GM13976 (cell line): ENCODE results near the gene HRAS.

Experiments
- DNase-seq: peaks from one replicate; pipeline ENCODE4 v3.0.0; 2012; ENCODE audit warnings: low spot score
- CTCF ChIP-seq: IDR thresholded peaks from 2 replicates; pipeline ENCODE4 v1.5.1; 2012; ENCODE audit warnings: borderline replicate concordance, mild to moderate bottlenecking; ENCODE audit not compliant: insufficient read depth; ENCODE audit errors: extremely low read depth, missing control alignments, control extremely low read depth
- in situ Hi-C: fragments of 300-500 bp; cut with MboI; formaldehyde crosslinking; loops from one replicate; pipeline ENCODE4 v1.12.0; 2022; ENCODE audit warnings: low sequenced_read_pairs, mixed read lengths, inconsistent platforms; ENCODE audit not compliant: unreplicated experiment

HRAS gene

GRCh38 chr11:532986-533585 is 2.3 kb downstream of the HRAS start:
- in situ Hi-C loops: no loop called here
- no peak for TF ChIP-seq CTCF
- no peak for DNase-seq

DNA sequence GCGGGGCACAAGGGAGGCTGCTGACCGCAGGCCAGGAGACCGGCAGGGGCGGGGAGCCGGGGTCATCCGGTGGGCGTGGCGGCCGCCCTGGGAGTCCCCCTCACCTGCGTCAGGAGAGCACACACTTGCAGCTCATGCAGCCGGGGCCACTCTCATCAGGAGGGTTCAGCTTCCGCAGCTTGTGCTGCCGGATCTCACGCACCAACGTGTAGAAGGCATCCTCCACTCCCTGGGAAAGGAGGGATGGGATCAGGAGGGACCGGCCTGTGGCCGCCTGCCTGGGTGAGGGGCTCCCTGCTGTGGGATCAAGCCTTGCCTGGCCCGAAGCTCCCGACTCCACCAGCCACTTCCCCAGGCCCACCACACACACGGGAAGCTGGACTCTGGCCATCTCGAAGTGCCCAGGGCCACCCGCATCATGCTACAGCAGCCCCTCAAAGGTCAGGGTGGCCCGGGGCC is 2.8 kb downstream of the HRAS start:
- no peak for DNase-seq
- no peak for TF ChIP-seq CTCF
- in situ Hi-C loops: no loop called here

DNA sequence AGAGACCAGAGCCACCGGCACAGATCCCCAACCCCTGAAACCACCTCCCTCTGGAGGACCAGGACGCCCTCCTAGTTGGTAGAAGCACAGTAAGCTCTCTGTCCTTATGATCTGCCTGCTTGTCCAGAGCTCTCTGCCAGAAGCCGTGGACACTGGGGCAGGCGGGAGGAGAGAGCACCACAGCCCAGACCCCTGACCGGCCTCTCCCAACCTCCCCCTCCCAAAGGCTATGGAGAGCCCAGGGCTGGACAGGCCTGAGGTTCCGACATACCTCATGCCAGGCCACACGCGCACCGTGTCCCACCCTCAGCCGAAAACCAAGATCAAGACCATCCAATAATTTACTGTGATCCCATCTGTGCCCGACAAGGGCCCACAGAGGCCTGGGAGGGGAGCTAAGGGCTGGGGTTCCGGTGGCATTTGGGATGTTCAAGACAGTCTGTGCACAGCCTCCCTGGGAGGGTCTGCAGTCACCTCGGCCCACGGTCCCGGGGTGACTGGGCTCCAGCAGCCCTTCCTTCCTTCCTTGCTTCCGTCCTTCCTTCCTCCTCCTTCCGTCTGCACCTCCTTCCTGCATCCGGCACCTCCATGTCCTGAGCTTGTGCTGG is 3.4 kb downstream of the HRAS start:
- no peak for TF ChIP-seq CTCF
- no peak for DNase-seq
- in situ Hi-C loops: no loop called here

- no peak for DNase-seq
- no peak for TF ChIP-seq CTCF
- in situ Hi-C loops: no loop called here
These were observed 4.2 kb downstream of the HRAS start for GRCh38 chr11:530960-531831.

- DNase-seq: no peak
- in situ Hi-C loops: no loop called here
These were observed 5.5 kb downstream of the HRAS start for GRCh38 chr11:529728-530411.

More at GRCh38 chr11:529728-530411, 5.5 kb downstream of the HRAS start:
- no peak for TF ChIP-seq CTCF
